Measurements from ENCODE around the gene USP53. TPM values are rescaled to one million over a fixed set of nuclear protein-coding genes. Genes with fewer than 3 reads are reported as not detected.

The USP53 gene
- total and polyA plus RNA-seq, 2 of the 13 experiments (the other 11 are each of a cell fraction or from before 2014, with no cell fraction given) = 5.3 to 8.1 TPM

DNA sequence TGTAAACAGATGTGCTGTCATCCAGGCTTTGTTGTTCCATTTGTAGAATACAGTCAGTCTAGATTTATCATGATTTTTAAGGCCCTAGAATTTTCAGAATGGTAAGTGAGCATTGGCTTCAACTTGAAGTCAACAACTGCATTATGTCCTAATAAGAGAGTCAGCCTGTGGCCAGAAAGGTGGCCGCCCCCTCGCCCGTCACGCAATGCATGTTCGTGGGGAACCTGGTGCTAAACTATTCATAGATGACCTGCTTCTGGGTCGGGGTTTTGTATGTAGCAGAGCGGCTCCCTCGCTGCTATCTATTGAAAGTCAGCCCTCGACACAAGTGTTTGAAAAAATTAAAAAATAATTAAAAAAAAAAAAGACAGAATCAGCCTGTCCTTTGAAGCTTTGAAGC is 24.7 kb downstream of the USP53 start (continued):
- TF ChIP-seq SRSF9 (IDR thresholded peaks at IDR 0.05; ENCODE audit: borderline replicate concordance, insufficient read depth, low read depth, low read length, poor library complexity, severe bottlenecking) (no peak), FLYWCH1 (CRISPR knock-in tag; IDR thresholded peaks at IDR 0.05) (no peak), SMAD9 (CRISPR knock-in tag; IDR thresholded peaks at IDR 0.05) (no peak)

DNA sequence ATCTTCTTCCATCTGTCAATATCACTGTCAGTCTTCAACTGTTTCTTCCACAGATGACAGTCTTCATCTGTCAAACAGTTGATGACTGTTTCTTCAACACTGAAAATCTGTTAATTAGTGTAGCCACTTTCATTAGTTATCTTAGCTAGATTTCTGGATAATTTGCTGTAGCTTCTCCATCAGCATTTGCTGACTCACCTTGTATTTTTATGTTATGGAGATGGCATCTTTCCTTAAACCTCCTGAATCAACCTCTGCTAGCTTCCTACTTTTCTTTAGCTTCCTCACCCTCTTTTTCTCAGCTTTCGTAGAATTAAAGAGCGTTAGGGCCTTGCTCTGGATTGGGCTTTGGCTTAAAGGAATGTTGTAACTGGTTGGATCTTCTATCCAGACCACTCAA is 25.1 kb downstream of the USP53 start:
- H3K27ac ChIP-seq (ENCODE audit: extremely low read length, insufficient read depth, low read length) = no peak overlapping the region
- H2AFZ ChIP-seq (ENCODE audit: low read length) = no peak overlapping the region
- WGBS (ENCODE audit: low lambda C conversion rate) = 100% methylated on average over 2 of the region's 2 CpGs
- H3K9me3 ChIP-seq (ENCODE audit: low read length) = no peaks in the 10 kb centered on the region
- H3K79me2 ChIP-seq (ENCODE audit: insufficient read depth, low read length) = no peaks in the 10 kb centered on the region
- no TSS peak for BruUV-seq (replicated peaks)
- H3K9ac ChIP-seq (ENCODE audit: insufficient read depth, low read depth, low read length) = no peak overlapping the region
- no peak overlapping the region for H3K4me2 ChIP-seq (ENCODE audit: low read depth, low read length)
- ATAC-seq (no peak), DNase-seq (ENCODE audit: low spot score) (no peak), FAIRE-seq (no peak)
- POLR2A ChIA-PET = interaction anchor here (1.2 to 1.6 kb wide), 2 partner anchors 25 to 26 kb away, joined by 3 read pairs; no protein-coding TSS in a partner anchor
- no peak overlapping the region for H3K4me3 ChIP-seq (replicated peaks in 1 of 3; ENCODE audit: insufficient read depth in 1 of 3, low read depth in 2 of 3, low read length in 3 of 3)
- TF ChIP-seq HOXD1 (CRISPR knock-in tag; IDR thresholded peaks at IDR 0.05) = no peak
- no peak for TF ChIP-seq HDAC1 (CRISPR knock-in tag; IDR thresholded peaks at IDR 0.05)
- TF ChIP-seq, protein P1, sequence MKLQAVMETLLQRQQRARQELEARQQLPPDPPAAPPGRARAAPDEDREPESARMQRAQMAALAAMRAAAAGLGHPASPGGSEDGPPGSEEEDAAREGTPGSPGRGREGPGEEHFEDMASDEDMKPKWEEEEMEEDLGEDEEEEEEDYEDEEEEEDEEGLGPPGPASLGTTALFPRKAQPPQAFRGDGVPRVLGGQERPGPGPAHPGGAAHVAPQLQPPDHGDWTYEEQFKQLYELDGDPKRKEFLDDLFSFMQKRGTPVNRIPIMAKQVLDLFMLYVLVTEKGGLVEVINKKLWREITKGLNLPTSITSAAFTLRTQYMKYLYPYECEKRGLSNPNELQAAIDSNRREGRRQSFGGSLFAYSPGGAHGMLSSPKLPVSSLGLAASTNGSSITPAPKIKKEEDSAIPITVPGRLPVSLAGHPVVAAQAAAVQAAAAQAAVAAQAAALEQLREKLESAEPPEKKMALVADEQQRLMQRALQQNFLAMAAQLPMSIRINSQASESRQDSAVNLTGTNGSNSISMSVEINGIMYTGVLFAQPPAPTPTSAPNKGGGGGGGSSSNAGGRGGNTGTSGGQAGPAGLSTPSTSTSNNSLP (IDR thresholded peaks at IDR 0.05; ENCODE audit: low read depth, low read length) = no peak
- TF ChIP-seq LCORL (IDR thresholded peaks at IDR 0.05) = no peak
- TF ChIP-seq LCORL (CRISPR knock-in tag; IDR thresholded peaks at IDR 0.05) = no peak
- no peak for TF ChIP-seq HNRNPLL (IDR thresholded peaks at IDR 0.05; ENCODE audit: low read depth, low read length, poor library complexity, severe bottlenecking)
- TF ChIP-seq ZIK1 (CRISPR knock-in tag; IDR thresholded peaks at IDR 0.05; ENCODE audit: borderline replicate concordance, low read depth) = no peak
- TF ChIP-seq ARNTL (CRISPR knock-in tag; IDR thresholded peaks at IDR 0.05) = no peak
- no peak for TF ChIP-seq CENPT (CRISPR knock-in tag; IDR thresholded peaks at IDR 0.05; ENCODE audit: low read depth)
- H3K27me3 ChIP-seq (ENCODE audit: control insufficient read depth in 1 of 2, insufficient read depth in 2 of 2, low read length in 2 of 2) = no peaks in the 10 kb centered on the region
- H4K20me1 ChIP-seq (ENCODE audit: insufficient read depth, low read length) = no peaks in the 10 kb centered on the region
- H3K4me1 ChIP-seq (ENCODE audit: insufficient read depth, low read length) = no peaks in the 10 kb centered on the region
- in situ Hi-C loops (cut with HindIII; ENCODE audit: extremely low pct_ligation_motif_present, low pct_unique_long_range_greater_than_20kb) (no loop called here), intact Hi-C loops (cut with micrococcal nuclease; ENCODE audit: unreplicated experiment) (no loop called here)
- CTCF ChIA-PET (ENCODE audit: low intra/inter-chr PET ratio, low total read pairs) = no interaction called here
- peaks cover 7 to 16% of the 10 kb centered on the region in 2 experiments; a peak in 2 of 5 replicates for H3K36me3 ChIP-seq (replicated peaks in 1 of 2; ENCODE audit: control insufficient read depth in 1 of 2, insufficient read depth in 2 of 2, low read length in 2 of 2)
